ENCODE results near the gene MPPED1. TPM values are rescaled to one million over a fixed set of nuclear protein-coding genes. Genes with fewer than 3 reads are reported as not detected.

MPPED1 gene
- total RNA-seq, 1 donor from 2014 or later: not detected

DNA sequence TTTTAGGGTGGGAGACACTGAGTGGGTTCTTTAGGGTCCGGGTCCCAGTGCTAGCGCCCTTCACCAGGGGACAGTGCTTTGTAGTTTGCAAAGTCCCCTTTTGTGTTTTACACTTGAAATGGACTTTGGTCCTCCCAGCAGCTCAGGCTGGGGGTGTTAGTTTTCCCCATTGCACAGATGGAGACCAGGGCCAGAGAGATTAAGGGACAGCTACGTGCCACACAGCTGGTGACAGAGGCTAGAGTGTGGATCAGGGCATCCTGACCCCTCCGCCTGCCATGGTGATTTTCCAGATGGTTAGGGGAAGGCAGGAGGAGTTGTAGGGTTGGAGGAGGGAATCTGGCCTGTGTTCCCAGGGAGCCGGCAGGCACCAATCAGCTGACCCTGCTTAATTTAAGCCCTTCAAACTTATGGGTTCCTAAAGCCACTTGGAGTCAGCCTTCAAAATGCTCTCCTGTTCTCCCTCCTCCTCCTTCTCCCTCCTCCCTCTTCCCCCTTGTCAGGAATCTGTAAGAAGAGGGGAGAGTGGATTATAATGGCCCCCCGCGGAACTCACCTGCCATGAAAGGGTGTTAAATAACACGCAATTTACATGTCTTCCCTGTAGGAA is 22.5 kb upstream of the MPPED1 start:
- H3K4me2 ChIP-seq (ENCODE audit: low read length): no peak overlapping the region
- Mint-ChIP-seq H3K4me1 (ENCODE audit: low read depth, unreplicated experiment) (no peaks in the 10 kb centered on the region), H3K9me3 (ENCODE audit: unreplicated experiment) (peaks cover 4% of the 10 kb centered on the region), H3K27me3 (ENCODE audit: low read depth, unreplicated experiment) (peaks cover 75% of the 10 kb centered on the region), H3K36me3 (ENCODE audit: low read depth, unreplicated experiment) (no peaks in the 10 kb centered on the region), H3K27ac (ENCODE audit: unreplicated experiment) (no peak overlapping the region), H3K4me3 (ENCODE audit: unreplicated experiment) (no peak overlapping the region)
- no peak overlapping the region for H3K27ac ChIP-seq (ENCODE audit: low read depth, low read length)
- H3K9ac ChIP-seq (ENCODE audit: low read length): no peak overlapping the region
- no peaks in the 10 kb centered on the region for H3K9me3 ChIP-seq (ENCODE audit: insufficient read depth, low read depth, low read length)
- no peaks in the 10 kb centered on the region for H3K4me1 ChIP-seq (ENCODE audit: insufficient read depth, low read length)
- FAIRE-seq (no peak), DNase-seq (ENCODE audit: low read depth) (no peak)
- TF ChIP-seq, protein P1, sequence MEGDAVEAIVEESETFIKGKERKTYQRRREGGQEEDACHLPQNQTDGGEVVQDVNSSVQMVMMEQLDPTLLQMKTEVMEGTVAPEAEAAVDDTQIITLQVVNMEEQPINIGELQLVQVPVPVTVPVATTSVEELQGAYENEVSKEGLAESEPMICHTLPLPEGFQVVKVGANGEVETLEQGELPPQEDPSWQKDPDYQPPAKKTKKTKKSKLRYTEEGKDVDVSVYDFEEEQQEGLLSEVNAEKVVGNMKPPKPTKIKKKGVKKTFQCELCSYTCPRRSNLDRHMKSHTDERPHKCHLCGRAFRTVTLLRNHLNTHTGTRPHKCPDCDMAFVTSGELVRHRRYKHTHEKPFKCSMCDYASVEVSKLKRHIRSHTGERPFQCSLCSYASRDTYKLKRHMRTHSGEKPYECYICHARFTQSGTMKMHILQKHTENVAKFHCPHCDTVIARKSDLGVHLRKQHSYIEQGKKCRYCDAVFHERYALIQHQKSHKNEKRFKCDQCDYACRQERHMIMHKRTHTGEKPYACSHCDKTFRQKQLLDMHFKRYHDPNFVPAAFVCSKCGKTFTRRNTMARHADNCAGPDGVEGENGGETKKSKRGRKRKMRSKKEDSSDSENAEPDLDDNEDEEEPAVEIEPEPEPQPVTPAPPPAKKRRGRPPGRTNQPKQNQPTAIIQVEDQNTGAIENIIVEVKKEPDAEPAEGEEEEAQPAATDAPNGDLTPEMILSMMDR (IDR thresholded peaks at IDR 0.05; ENCODE audit: insufficient read depth, low read depth, low read length): no peak
- no peak for TF ChIP-seq EZH2 (IDR thresholded peaks at IDR 0.05; ENCODE audit: insufficient read depth, low read length)
- no peak overlapping the region for H3K4me3 ChIP-seq (ENCODE audit: insufficient read depth, low read depth, low read length)
- no peaks in the 10 kb centered on the region for H3K36me3 ChIP-seq (ENCODE audit: insufficient read depth, low read length)
- no peaks in the 10 kb centered on the region for H3K79me2 ChIP-seq (ENCODE audit: insufficient read depth, low read length)
- H3K27me3 ChIP-seq (ENCODE audit: insufficient read depth, low read length): peaks cover 11% of the 10 kb centered on the region
- no peak overlapping the region for H2AFZ ChIP-seq (ENCODE audit: low read depth, low read length)
- H4K20me1 ChIP-seq (ENCODE audit: insufficient read depth, low read length): no peaks in the 10 kb centered on the region

DNA sequence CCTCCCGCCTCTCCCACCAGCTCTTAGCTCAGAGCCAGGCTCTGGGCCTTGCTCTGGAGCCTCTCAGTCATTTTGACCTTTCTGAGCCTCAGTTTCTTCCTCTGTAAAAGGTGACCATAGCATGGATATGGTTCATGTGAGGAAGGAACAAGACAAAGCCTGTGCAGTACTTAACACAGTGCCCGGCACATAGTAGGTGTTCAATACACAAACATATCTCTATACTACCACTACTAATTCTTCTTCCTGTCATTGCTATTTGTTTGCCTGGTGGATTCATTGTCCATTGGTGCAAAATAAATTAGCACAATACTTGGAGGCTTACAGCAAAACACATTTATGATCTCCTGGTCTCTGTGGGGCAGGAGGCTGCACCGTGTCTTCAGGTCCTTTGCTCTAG is 21.6 kb upstream of the MPPED1 start:
- peaks cover 5% of the 10 kb centered on the region for H3K27me3 ChIP-seq (ENCODE audit: insufficient read depth, low read length)
- DNase-seq (ENCODE audit: low read depth) (no peak), FAIRE-seq (no peak)
- no peak overlapping the region for H3K27ac Mint-ChIP-seq (ENCODE audit: unreplicated experiment)
- no peaks in the 10 kb centered on the region for H3K4me1 Mint-ChIP-seq (ENCODE audit: low read depth, unreplicated experiment)
- H3K4me2 ChIP-seq (ENCODE audit: low read length): no peak overlapping the region
- no peaks in the 10 kb centered on the region for H4K20me1 ChIP-seq (ENCODE audit: insufficient read depth, low read length)
- H3K36me3 ChIP-seq (ENCODE audit: insufficient read depth, low read length): no peaks in the 10 kb centered on the region
- H3K4me3 ChIP-seq (ENCODE audit: insufficient read depth, low read depth, low read length): no peak overlapping the region
- peaks cover 72% of the 10 kb centered on the region for H3K27me3 Mint-ChIP-seq (ENCODE audit: low read depth, unreplicated experiment)
- H3K36me3 Mint-ChIP-seq (ENCODE audit: low read depth, unreplicated experiment): no peaks in the 10 kb centered on the region
- H3K4me1 ChIP-seq (ENCODE audit: insufficient read depth, low read length): no peaks in the 10 kb centered on the region
- H3K9ac ChIP-seq (ENCODE audit: low read length): no peak overlapping the region
- H3K9me3 Mint-ChIP-seq (ENCODE audit: unreplicated experiment): peaks cover 4% of the 10 kb centered on the region
- no peaks in the 10 kb centered on the region for H3K79me2 ChIP-seq (ENCODE audit: insufficient read depth, low read length)
- no peak overlapping the region for H2AFZ ChIP-seq (ENCODE audit: low read depth, low read length)
- H3K9me3 ChIP-seq (ENCODE audit: insufficient read depth, low read depth, low read length): no peaks in the 10 kb centered on the region
- H3K4me3 Mint-ChIP-seq (ENCODE audit: unreplicated experiment): no peak overlapping the region
- H3K27ac ChIP-seq (ENCODE audit: low read depth, low read length): no peak overlapping the region
- no peak for TF ChIP-seq EZH2 (IDR thresholded peaks at IDR 0.05; ENCODE audit: insufficient read depth, low read length)
- TF ChIP-seq, protein P1 (IDR thresholded peaks at IDR 0.05; ENCODE audit: insufficient read depth, low read depth, low read length): no peak

DNA sequence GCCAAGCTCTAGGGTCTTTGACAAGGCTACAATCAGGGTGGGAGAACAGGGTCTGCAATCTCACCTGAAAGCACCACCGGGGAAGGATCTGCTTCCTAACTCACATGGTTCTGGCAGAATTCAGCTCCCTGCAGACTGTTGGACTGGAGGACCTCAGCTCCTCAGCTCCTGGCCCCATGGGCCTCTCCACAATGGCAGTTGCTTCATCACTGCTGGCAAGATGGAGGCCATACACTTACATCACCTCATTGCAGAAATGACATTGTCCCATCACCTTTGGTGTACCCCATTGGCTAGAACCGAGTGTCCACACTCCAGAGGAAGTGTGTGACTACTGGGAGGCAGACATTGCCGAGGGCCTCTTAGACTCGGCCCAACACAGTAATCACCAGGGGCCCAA is 20.9 kb upstream of the MPPED1 start:
- Histone ChIP-seq H3K9ac (ENCODE audit: low read length) (no peak overlapping the region), H2AFZ (ENCODE audit: low read depth, low read length) (no peak overlapping the region), H3K27ac (ENCODE audit: low read depth, low read length) (no peak overlapping the region), H3K27me3 (ENCODE audit: insufficient read depth, low read length) (peaks cover 5% of the 10 kb centered on the region), H3K4me1 (ENCODE audit: insufficient read depth, low read length) (no peaks in the 10 kb centered on the region), H3K4me3 (ENCODE audit: insufficient read depth, low read depth, low read length) (no peak overlapping the region), H3K4me2 (ENCODE audit: low read length) (no peak overlapping the region), H3K36me3 (ENCODE audit: insufficient read depth, low read length) (no peaks in the 10 kb centered on the region), H3K9me3 (ENCODE audit: insufficient read depth, low read depth, low read length) (no peaks in the 10 kb centered on the region), H4K20me1 (ENCODE audit: insufficient read depth, low read length) (no peaks in the 10 kb centered on the region), H3K79me2 (ENCODE audit: insufficient read depth, low read length) (no peaks in the 10 kb centered on the region)
- Mint-ChIP-seq H3K27ac (ENCODE audit: unreplicated experiment) (no peak overlapping the region), H3K4me3 (ENCODE audit: unreplicated experiment) (no peak overlapping the region), H3K36me3 (ENCODE audit: low read depth, unreplicated experiment) (no peaks in the 10 kb centered on the region), H3K9me3 (ENCODE audit: unreplicated experiment) (peaks cover 4% of the 10 kb centered on the region), H3K4me1 (ENCODE audit: low read depth, unreplicated experiment) (no peaks in the 10 kb centered on the region), H3K27me3 (ENCODE audit: low read depth, unreplicated experiment) (peaks cover 67% of the 10 kb centered on the region)
- no peak for DNase-seq (ENCODE audit: low read depth)
- no peak for TF ChIP-seq EZH2 (IDR thresholded peaks at IDR 0.05; ENCODE audit: insufficient read depth, low read length)
- TF ChIP-seq, protein P1 (IDR thresholded peaks at IDR 0.05; ENCODE audit: insufficient read depth, low read depth, low read length): no peak
- FAIRE-seq: no peak

Measured in astrocyte (in vitro differentiated cells and primary cell).